Endothelial cell (in vitro differentiated cells): ENCODE data around the gene ZMIZ1. TPM values are rescaled to one million over a fixed set of nuclear protein-coding genes. Genes with fewer than 3 reads are reported as not detected.

ENCODE experiments used
- DNase-seq: peaks from one replicate; pipeline ENCODE4 v3.0.0; 2021; ENCODE audit warnings: low spot score
- H3K27ac Mint-ChIP-seq: one replicate; pipeline ENCODE4 v1.8.0; 2021; ENCODE audit warnings: mixed read lengths, inconsistent platforms; ENCODE audit not compliant: unreplicated experiment
- H3K27me3 Mint-ChIP-seq: one replicate; pipeline ENCODE4 v1.8.0; 2021; ENCODE audit warnings: mild to moderate bottlenecking, moderate library complexity, mixed read lengths, inconsistent platforms; ENCODE audit not compliant: unreplicated experiment
- H3K36me3 Mint-ChIP-seq: one replicate; pipeline ENCODE4 v1.8.0; 2021; ENCODE audit warnings: mild to moderate bottlenecking, low read depth, mixed read lengths, inconsistent platforms; ENCODE audit not compliant: unreplicated experiment
- H3K4me1 Mint-ChIP-seq: one replicate; pipeline ENCODE4 v1.8.0; 2021; ENCODE audit warnings: mild to moderate bottlenecking, mixed read lengths, inconsistent platforms; ENCODE audit not compliant: unreplicated experiment
- H3K4me3 Mint-ChIP-seq: one replicate; pipeline ENCODE4 v1.8.0; 2021; ENCODE audit warnings: mild to moderate bottlenecking, mixed read lengths, inconsistent platforms; ENCODE audit not compliant: unreplicated experiment
- H3K9me3 Mint-ChIP-seq: one replicate; pipeline ENCODE4 v1.8.0; 2021; ENCODE audit warnings: mixed read lengths, inconsistent platforms; ENCODE audit not compliant: unreplicated experiment
- total RNA-seq: library from RNA; stranded (reverse); fragmentation: NEBNext Ultra II Directional; extraction: Animal tissue kit (Norgen Biotek cat#: 25700); gene quantifications from one replicate; pipeline ENCODE4 v1.2.1, GENCODE V29; 2021; ENCODE audit not compliant: unreplicated experiment
- TF ChIP-seq, protein P1 (sequence below): fragments of 200-600 bp; sonication (generic); IDR thresholded peaks from one replicate; pipeline ENCODE4 v1.5.0; 2021; ENCODE audit warnings: antibody characterized with exemption; ENCODE audit not compliant: unreplicated experiment

ZMIZ1 gene
- total RNA-seq, 1 donor from 2014 or later: 102 TPM

DNA sequence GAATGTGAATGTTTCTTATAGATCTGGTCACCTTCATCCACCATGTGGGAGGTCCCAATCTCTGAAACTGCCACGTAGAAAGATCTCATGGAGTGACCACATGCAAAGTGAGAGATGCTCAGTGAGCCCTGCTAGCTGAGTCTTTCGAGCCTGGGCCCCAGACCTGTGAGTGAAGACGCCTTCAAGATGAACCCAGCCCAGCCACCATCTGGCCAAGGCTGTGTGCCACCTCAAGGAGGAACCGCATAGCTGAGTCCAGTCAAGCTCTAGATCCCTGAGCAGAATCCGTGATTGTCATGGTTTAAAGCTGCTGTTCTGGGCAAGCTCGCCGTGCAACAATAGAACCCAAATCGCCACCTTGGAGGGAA is 258.3 kb downstream of the ZMIZ1 start:
- H3K9me3 Mint-ChIP-seq: no peaks in the 10 kb centered on the region
- H3K4me1 Mint-ChIP-seq: peaks cover 9% of the 10 kb centered on the region
- TF ChIP-seq, protein P1, sequence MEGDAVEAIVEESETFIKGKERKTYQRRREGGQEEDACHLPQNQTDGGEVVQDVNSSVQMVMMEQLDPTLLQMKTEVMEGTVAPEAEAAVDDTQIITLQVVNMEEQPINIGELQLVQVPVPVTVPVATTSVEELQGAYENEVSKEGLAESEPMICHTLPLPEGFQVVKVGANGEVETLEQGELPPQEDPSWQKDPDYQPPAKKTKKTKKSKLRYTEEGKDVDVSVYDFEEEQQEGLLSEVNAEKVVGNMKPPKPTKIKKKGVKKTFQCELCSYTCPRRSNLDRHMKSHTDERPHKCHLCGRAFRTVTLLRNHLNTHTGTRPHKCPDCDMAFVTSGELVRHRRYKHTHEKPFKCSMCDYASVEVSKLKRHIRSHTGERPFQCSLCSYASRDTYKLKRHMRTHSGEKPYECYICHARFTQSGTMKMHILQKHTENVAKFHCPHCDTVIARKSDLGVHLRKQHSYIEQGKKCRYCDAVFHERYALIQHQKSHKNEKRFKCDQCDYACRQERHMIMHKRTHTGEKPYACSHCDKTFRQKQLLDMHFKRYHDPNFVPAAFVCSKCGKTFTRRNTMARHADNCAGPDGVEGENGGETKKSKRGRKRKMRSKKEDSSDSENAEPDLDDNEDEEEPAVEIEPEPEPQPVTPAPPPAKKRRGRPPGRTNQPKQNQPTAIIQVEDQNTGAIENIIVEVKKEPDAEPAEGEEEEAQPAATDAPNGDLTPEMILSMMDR: no peak
- no peak overlapping the region for H3K4me3 Mint-ChIP-seq
- no peak for DNase-seq
- H3K27me3 Mint-ChIP-seq: peaks cover 5% of the 10 kb centered on the region
- no peaks in the 10 kb centered on the region for H3K36me3 Mint-ChIP-seq
- no peak overlapping the region for H3K27ac Mint-ChIP-seq

DNA sequence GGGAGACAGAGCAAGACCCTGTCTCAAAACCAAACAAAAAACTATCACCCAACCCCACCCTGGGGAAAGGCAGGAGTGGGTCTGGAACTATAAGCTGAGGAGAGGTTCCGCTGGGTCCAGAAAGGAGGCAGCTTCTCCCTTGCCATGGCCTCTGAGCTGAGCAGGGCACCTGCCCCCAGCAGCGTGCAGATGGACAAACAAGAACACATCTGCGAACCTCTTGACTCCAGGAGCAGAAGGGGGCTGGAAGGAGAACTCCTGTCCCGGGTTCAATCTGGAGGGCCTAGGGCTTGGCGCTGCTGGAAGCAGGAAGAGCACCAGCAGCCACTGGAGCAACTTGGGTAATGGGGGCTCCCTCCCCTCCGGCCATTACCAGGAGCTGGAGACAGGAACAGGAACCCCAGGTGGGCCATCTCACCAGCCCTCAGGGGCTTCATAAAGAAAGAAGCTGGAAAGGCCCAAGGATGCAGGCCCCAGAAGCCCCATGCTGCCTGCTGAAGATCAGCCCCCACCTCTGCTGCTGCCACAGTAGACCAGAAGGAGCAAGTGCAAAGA is 259.5 kb downstream of the ZMIZ1 start:
- Mint-ChIP-seq H3K4me3 (no peak overlapping the region), H3K27ac (no peak overlapping the region), H3K4me1 (peaks cover 9% of the 10 kb centered on the region), H3K9me3 (no peaks in the 10 kb centered on the region), H3K27me3 (peaks cover 2% of the 10 kb centered on the region), H3K36me3 (no peaks in the 10 kb centered on the region)
- DNase-seq: no peak
- TF ChIP-seq, protein P1: no peak

DNA sequence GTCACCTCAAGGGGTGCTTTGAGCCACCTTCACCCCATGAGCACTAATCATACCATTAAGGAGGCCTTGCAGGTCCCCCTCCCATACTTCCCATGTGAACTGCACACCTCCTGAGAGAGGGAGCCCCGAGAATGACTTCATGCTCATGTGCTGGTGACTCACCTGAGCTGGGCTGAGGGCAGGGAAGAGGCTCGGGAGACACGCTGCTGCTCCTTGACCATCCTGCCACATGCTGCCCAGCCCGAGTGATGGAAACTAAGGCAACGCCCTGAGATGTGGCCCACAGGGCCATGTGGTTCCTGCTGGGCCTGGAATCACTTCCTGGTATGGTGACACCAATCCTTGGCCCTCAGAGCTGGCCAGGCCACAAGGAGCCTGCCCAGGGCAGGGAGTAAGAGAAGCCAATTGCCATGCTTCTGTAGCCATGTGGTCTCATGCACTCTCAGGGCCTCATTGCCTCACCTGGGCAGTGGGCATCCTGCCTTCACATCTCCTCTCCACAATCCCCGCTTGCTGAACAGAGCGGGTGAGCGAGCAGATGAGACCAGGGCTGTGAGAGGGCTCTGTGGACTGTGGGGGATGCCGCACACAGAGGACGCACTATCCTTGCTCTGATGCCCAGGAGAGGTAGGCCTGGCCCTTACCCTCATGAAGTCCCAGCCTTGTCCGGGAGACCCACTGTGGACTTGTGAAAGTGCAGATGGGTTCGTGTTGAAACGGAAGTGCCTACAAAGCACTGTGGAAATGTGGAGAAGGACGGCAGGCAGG is 260.2 kb downstream of the ZMIZ1 start:
- H3K9me3 Mint-ChIP-seq: no peaks in the 10 kb centered on the region
- H3K27ac Mint-ChIP-seq: no peak overlapping the region
- peaks cover 11% of the 10 kb centered on the region for H3K4me1 Mint-ChIP-seq
- DNase-seq: no peak
- no peaks in the 10 kb centered on the region for H3K36me3 Mint-ChIP-seq
- peaks cover 2% of the 10 kb centered on the region for H3K27me3 Mint-ChIP-seq
- TF ChIP-seq, protein P1: no peak
- H3K4me3 Mint-ChIP-seq: no peak overlapping the region

DNA sequence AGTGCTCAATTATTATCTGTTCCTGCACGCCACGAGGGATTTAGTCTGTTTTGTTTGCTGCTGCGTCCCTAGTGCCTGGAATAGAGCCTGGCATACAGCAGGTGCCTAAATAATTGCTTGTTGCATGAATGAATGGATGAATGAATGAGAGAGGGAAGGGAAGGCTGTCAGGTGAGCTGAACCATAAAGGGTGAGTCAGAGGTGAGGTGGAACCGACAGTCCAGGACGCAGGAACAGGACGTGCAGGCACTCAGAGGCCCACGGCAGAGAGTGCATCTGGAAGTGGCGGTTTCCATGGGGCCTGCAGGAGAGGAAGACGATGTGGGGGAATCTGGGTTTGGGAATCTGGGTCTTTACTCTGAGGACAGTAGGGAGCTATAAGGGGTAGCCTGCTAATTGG is 260.8 kb downstream of the ZMIZ1 start:
- H3K27me3 Mint-ChIP-seq: peaks cover 2% of the 10 kb centered on the region
- H3K4me3 Mint-ChIP-seq: no peak overlapping the region
- H3K4me1 Mint-ChIP-seq: peaks cover 14% of the 10 kb centered on the region
- TF ChIP-seq, protein P1: no peak
- no peaks in the 10 kb centered on the region for H3K36me3 Mint-ChIP-seq
- no peaks in the 10 kb centered on the region for H3K9me3 Mint-ChIP-seq
- no peak overlapping the region for H3K27ac Mint-ChIP-seq
- DNase-seq: no peak

DNA sequence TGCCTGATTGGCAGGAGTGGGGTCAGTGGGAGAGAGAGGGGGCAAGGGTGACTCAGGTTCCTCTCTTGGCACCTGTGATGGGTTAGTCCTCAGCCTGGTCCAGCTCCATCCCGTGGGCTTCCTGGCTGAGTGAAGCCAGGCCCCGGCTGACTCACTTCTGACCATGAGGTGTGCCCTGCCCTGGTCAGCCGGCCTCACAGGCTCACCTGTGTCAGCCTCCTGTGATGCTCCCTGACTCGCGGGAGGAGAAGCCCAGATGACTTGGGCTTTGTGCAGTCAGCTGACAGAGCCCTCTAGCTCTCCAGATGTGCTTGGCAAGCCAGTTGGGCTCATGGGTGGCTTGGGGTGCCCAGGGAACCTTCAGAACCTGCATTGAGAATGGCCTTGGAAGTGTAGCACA is 262.5 kb downstream of the ZMIZ1 start:
- no peak overlapping the region for H3K27ac Mint-ChIP-seq
- no peaks in the 10 kb centered on the region for H3K9me3 Mint-ChIP-seq
- H3K4me3 Mint-ChIP-seq: no peak overlapping the region
- peaks cover 1% of the 10 kb centered on the region for H3K36me3 Mint-ChIP-seq
- peaks cover 14% of the 10 kb centered on the region for H3K4me1 Mint-ChIP-seq
- TF ChIP-seq, protein P1: no peak
- no peak for DNase-seq
- H3K27me3 Mint-ChIP-seq: peaks cover 2% of the 10 kb centered on the region
